Measurements from ENCODE around the gene ZNF561. TPM values are rescaled to one million over a fixed set of nuclear protein-coding genes. Genes with fewer than 3 reads are reported as not detected.

ZNF561 gene
- total and polyA plus RNA-seq, 9 of the 15 experiments (the other 6 are each of a cell fraction or from before 2014, with no cell fraction given): 13.9 to 34.9 (median 23.6) TPM

- no peak overlapping the region for H2AFZ ChIP-seq (ENCODE audit: low read depth, low read length)
- H3K27ac ChIP-seq (ENCODE audit: extremely low read depth, low read depth, low read length): no peak overlapping the region
- no peak for DNase-seq (ENCODE audit: extremely low read depth in 1 of 4, low spot score in 3 of 4)
- no TSS peak for BruUV-seq (replicated peaks)
- H3K4me1 ChIP-seq (replicated peaks in 1 of 2; ENCODE audit: control insufficient read depth in 2 of 2, insufficient read depth in 2 of 2, low read length in 2 of 2): peaks cover 3% of the 10 kb centered on the region in 2 experiments; a peak in 4 of 5 replicates
- intact Hi-C loops (cut with micrococcal nuclease): no loop called here
- H3K9me3 ChIP-seq (replicated peaks; ENCODE audit: control insufficient read depth, insufficient read depth, low read depth, low read length): peaks cover 12% of the 10 kb centered on the region
- H3K4me3 ChIP-seq: no peak overlapping the region
- H3K36me3 ChIP-seq (ENCODE audit: control insufficient read depth, insufficient read depth, low read length): peaks cover 66% of the 10 kb centered on the region
- peaks cover 100% of the 10 kb centered on the region for H3K79me2 ChIP-seq (ENCODE audit: control insufficient read depth, insufficient read depth, low read length)
- ChIA-PET POLR2A (no interaction called here), CTCF (ENCODE audit: low intra/inter-chr PET ratio) (interaction anchor here (0.7 kb wide), 1 partner anchor 481 kb away, joined by 3 read pairs; no protein-coding TSS in a partner anchor)
- H3K27me3 ChIP-seq (ENCODE audit: control insufficient read depth in 2 of 2, insufficient read depth in 2 of 2, low read length in 2 of 2): no peaks in the 10 kb centered on the region
- ATAC-seq: no peak
- no peak overlapping the region for H3K9ac ChIP-seq (ENCODE audit: insufficient read depth in 1 of 2, low read depth in 2 of 2, low read length in 2 of 2)
- TF ChIP-seq SMARCA5 (IDR thresholded peaks at IDR 0.05) (0 out of 2 replicates have a peak, but pooled peaks have one; percentile 46), CREM (IDR thresholded peaks at IDR 0.05; ENCODE audit: low read depth) (no peak), RBM25 (IDR thresholded peaks at IDR 0.05; ENCODE audit: low read depth, low read length, severe bottlenecking) (peak; percentile 42), PURB (CRISPR knock-in tag; IDR thresholded peaks at IDR 0.05; ENCODE audit: low read depth) (no peak), BCOR (IDR thresholded peaks at IDR 0.05) (peak; percentile 53; the same call in 1 of the 2 replicates)
- H3K9me1 ChIP-seq (ENCODE audit: control insufficient read depth, insufficient read depth, low read length): no peaks in the 10 kb centered on the region
- 100% methylated on average over 2 of the region's 2 CpGs for WGBS (ENCODE audit: insufficient coverage, low coverage, missing lambda C conversion rate)
- H4K20me1 ChIP-seq (replicated peaks; ENCODE audit: control insufficient read depth, insufficient read depth, low read length): no peaks in the 10 kb centered on the region
- in situ Hi-C loops (cut with MboI): no loop called here
- no peak for FAIRE-seq
- no peak overlapping the region for H3K4me2 ChIP-seq (ENCODE audit: insufficient read depth, low read length)
Measured at GRCh38 chr19:9668544-9668943, 47.5 kb upstream of the ZNF561 start.

- no peak for DNase-seq (ENCODE audit: extremely low read depth in 1 of 4, low spot score in 3 of 4)
- Histone ChIP-seq H3K4me1 (replicated peaks in 1 of 2; ENCODE audit: control insufficient read depth in 2 of 2, insufficient read depth in 2 of 2, low read length in 2 of 2) (peaks cover under 1 to 3% of the 10 kb centered on the region in 2 experiments; a peak in 4 of 5 replicates), H3K4me2 (ENCODE audit: insufficient read depth, low read length) (no peak overlapping the region), H2AFZ (ENCODE audit: low read depth, low read length) (no peak overlapping the region), H3K36me3 (ENCODE audit: control insufficient read depth, insufficient read depth, low read length) (peaks cover 60% of the 10 kb centered on the region), H3K9ac (ENCODE audit: insufficient read depth in 1 of 2, low read depth in 2 of 2, low read length in 2 of 2) (no peak overlapping the region), H3K9me3 (replicated peaks; ENCODE audit: control insufficient read depth, insufficient read depth, low read depth, low read length) (peaks cover 6% of the 10 kb centered on the region), H3K79me2 (ENCODE audit: control insufficient read depth, insufficient read depth, low read length) (peaks cover 100% of the 10 kb centered on the region), H3K27me3 (ENCODE audit: control insufficient read depth in 2 of 2, insufficient read depth in 2 of 2, low read length in 2 of 2) (no peaks in the 10 kb centered on the region), H4K20me1 (replicated peaks; ENCODE audit: control insufficient read depth, insufficient read depth, low read length) (no peaks in the 10 kb centered on the region), H3K4me3 (no peak overlapping the region), H3K9me1 (ENCODE audit: control insufficient read depth, insufficient read depth, low read length) (no peaks in the 10 kb centered on the region), H3K27ac (ENCODE audit: extremely low read depth, low read depth, low read length) (no peak overlapping the region)
- 97% methylated on average over 3 of the region's 3 CpGs for WGBS (ENCODE audit: insufficient coverage, low coverage, missing lambda C conversion rate)
- no peak for FAIRE-seq
- in situ Hi-C loops (cut with MboI) (no loop called here), intact Hi-C loops (cut with micrococcal nuclease) (no loop called here)
- BruUV-seq (replicated peaks): no TSS peak
- CTCF ChIA-PET (ENCODE audit: low intra/inter-chr PET ratio): no interaction called here
- TF ChIP-seq THRA (IDR thresholded peaks at IDR 0.05) (no peak), ZNF134 (CRISPR knock-in tag; conservative IDR thresholded peaks at IDR 0.05) (no peak), ZNF507 (tag; conservative IDR thresholded peaks at IDR 0.05) (0 out of 2 replicates have a peak, but pooled peaks have one; percentile 8), HSF4 (CRISPR knock-in tag; IDR thresholded peaks at IDR 0.05; ENCODE audit: borderline replicate concordance) (no peak)
- ATAC-seq: no peak
- POLR2A ChIA-PET: interaction anchor here (0.8 kb wide), 1 partner anchor 9 kb away, joined by 3 read pairs; no protein-coding TSS in a partner anchor
Measured at GRCh38 chr19:9667898-9668297, 46.9 kb upstream of the ZNF561 start.

Data from K562 (cell line).